Activated CD8-positive, alpha-beta memory T cell treated with anti-CD3 and anti-CD28 coated beads for 24 hours (primary cell): Measurements from ENCODE around the gene WASF3.
A peak's percentile ranks its signal among the peaks of the same experiment; 100 is the strongest.

Source experiments
- DNase-seq: peaks from one replicate; pipeline ENCODE4 v3.0.0-alpha.2; 2020

Gene WASF3

DNA sequence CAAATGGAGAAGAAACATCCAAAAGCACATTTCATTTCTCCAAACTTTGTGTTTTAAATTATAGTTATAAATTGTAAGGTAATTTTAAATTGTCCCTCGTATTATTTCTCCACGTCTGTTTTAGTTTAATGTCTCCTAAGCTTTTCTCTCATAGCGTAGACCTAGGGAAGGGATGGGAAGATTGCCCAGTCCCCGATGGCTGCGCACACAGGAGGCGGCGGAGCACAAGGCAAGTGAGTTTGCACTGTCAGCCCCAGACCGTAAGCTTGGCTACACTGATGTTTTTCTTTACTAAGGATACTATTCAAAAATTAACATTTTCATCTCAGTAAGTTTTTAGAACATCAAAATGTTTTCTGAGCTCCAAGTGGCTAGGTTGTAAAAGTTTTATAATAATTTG lies 130.8 kb downstream of the WASF3 start:
- DNase-seq: no peak

DNA sequence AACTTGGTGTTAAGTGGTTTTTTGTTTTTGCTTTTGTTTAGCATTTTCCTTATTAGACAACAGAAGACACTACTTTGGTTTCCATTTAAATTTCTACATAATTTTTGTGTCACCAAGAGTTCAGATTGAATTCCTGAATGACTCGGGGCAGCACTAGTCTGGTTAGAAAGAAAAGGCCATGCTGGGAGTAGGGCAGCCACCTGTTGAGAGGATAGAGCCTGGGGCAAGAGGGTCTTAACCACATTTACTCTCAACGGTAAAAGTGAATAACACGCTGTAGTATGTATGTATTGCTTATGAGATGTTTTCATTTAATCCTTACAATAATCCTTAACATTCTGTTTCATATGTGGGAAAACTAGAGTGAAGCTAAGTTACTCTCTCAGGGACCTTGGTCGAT lies 131.5 kb downstream of the WASF3 start:
- DNase-seq: no peak

DNA sequence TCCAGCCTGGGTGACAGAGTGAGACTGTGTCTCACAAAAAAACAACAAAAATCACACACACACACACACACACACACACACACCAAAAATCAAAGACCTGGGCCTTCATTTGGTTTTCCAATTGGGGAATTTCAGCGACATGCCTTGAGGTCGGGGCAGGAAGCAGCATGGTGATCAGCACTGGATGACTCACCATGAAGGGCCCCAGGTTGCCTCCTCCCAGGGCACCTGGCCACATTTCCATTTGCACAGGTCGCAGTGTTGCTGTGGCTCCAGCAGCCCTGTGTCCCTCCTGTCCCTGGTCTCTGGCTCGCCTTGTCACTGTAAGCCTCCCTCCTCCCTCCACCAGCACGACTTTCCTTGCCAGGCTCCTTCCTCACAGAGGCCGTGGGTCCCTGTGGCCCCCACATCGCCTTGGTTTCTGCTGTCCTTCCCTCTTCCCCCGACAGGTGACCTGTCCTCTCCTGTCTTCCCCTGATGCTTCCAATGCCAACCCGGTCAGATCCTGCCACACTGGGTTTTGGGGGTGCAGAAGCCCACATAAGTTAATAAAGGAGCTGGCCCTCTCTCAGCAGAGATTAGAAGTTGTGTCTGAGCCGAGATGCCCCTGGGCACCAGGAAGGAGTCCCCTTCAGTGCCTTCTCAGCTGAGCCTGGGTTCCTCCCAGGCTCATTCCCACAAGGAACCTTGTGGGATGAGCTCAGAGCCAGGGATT lies 136.4 kb downstream of the WASF3 start:
- peak; percentile 30 for DNase-seq

DNA sequence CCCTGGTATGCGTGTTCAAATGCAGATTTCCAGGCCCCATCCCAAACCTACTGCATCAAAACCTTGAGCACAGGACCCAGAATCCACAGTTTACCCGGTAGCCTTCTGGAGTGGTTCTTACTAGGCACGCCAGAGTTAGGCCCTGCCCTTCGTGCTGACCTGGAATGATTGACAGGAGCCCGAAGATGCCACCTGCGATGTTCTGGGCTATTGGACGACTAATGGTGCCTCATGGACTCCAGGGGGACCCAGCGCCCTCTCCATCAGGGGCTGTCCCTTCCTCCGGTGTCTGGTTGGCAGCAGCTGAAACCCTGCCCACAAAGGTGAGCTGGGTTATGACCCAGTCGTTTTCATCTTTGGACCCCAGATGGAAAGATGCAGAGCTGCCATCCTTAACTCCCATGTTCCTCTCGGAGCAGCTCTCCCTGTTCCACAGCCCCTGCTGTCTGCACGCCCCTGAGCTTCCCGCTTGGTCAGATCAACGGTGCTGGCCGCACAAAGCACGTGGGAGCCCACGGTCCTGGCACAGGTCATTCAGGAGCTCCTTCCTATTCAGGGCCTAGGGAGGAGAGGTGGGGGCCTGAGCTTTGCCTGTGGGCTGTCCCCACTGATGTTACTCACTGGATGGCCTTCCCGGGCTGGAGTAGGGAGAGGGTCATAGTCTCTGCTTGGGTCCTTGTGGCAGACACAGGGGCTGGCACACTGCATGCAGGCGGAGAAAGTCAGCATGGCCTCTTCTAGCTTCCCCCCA lies 137.3 kb downstream of the WASF3 start:
- peak; percentile 21 for DNase-seq

DNA sequence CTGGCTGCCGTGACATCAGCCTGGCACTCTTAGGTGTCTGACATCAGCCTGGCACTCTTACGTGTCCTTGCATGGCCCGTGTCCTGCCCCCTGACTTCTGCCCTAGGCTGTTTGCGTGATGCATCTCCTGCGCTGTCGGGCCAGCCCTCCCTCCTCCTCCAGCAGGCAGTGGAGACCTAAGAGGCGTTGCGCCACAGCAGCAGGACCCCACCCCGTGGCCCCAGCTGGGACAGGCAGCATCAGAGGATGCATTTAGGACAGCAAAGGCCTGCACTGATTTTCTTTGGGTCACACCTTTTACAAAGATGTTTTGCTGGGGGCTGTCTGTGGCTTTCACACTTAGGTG lies 137.8 kb downstream of the WASF3 start:
- peak; percentile 40 for DNase-seq

DNA sequence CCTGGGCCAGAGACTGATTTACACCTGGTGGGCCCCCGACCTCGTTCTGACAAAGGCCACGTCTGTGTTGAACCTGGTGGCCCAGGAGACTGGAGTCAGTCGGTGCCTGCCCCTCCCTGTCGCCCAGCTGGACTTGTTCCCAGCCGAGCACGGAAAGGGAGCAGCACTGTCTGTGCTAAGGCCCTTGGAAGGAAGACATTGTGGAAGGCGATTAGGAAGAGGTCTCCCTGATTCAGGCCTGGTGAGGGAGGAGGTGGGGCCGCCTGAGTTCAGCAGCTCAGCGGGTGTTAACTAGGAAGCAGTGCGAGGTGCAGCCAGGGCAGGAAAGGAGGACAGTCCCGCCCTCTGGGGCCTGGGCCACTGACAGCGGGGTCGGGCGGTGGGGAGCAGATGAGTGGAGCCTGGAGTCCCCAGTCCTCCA lies 138.4 kb downstream of the WASF3 start:
- peak; percentile 47 for DNase-seq

DNA sequence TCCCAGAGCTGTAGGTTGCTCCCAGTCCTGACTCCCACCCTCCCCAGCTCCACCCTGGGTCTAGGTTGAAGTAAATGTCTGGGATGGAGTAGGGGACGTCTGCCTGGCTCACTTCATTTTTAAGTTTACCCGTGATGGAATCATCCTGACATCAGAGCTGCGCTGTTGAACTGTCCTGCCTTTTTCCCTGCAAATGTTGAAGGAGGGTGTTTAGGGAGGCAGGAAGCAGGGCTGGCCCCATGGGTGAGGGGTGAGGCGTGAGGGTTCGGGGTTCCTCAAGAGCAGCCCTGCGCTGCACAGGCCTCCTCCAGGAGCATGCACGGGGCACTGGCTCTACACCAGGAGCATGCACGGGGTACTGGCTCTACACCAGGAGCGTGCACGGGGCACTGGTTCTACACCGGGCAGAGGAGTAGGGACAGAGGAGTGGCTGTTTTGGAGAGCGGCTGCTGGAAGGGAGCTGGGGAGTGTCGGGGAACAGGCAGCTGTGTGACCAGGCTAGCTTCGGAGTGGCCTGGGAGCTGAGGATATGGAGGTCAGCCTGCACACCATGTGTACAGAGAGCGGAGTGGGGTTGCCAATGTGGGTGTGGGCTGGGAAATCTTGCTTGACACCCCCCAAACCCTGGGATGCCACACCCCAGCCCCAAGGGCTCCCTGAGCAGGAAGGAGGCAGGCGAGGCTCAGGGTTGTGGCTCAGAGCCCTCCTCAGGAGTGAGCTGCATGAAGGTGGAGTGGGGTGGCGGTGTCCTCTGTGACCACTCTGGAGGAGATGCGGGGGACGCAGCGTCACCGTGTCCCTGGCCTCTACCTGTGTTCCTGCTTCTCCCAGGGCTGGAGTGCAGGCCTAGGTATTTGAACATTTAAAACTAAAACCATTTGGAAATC lies 139.8 kb downstream of the WASF3 start:
- DNase-seq: peak; percentile 51

DNA sequence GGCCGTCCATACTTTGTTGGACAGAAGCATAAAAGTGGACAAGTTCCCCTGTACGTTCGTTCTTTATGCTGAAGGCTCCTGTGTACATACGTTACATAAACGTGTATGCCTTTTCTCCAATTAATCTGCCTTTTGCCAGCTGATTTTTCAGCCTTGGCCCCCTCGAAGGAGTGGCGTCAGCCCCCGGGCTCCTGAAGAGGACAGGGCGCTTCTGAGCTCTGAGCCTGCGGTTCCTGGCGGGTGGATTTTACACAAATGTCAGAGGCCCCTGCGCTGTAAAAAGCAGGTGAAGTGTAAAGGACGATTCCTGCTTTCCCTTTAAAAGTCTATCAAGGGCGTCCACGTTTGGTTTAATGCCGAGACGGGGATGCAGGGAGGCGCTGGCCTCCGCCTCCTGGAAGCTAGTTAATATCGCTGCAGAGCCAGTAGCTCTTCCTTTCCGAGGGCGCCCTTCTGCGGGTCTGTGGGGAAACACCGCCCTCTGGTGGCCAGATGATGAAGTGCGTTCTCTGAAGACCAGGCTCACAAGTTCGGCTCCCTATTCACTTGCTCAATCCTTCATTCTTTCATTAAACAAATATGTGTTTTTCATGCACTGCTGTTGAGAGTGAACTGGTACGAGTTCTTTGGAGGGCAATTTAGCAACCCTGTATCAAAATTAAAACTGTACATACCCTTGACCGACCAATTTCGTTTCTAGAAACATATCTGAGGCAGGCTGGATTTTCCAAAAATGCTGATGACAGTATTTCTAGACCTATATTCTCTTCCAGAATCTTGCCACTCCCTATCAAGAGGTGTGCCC lies 141.1 kb downstream of the WASF3 start:
- DNase-seq: peak; percentile 94

DNA sequence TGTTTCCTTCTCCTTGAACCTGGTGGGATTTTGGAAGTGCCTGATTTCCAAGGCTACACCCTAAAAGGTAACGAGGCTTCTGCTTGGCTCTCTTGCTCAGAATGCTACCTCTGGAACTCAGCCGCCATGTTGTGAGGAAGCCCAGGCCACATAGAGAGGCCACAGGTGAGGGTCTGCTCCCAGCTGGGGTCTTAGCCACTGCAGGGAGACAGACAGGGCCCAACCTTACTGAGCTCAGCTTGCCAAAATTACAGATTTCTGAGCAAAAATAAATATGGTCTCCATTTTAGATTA lies 141.7 kb downstream of the WASF3 start:
- DNase-seq: peak; percentile 32

DNA sequence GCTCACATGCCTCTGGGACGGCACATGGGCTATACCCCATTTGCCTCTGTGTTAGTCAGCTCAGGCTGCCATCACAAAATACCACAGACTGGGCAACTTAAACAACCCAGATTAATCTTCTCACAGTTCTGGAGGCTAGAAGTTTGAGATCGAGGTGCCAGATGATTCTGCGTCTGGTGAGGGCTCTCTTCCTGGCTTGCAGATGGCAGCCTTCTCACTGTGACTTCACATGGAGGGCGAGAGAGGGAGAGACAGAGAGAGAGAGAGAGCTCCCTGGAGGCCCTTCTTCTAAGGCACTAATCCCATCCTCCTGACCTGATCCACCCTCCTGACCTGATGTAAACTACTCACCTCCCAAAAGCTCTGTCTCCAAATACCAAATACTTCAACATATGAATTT lies 148.1 kb downstream of the WASF3 start:
- no peak for DNase-seq

DNA sequence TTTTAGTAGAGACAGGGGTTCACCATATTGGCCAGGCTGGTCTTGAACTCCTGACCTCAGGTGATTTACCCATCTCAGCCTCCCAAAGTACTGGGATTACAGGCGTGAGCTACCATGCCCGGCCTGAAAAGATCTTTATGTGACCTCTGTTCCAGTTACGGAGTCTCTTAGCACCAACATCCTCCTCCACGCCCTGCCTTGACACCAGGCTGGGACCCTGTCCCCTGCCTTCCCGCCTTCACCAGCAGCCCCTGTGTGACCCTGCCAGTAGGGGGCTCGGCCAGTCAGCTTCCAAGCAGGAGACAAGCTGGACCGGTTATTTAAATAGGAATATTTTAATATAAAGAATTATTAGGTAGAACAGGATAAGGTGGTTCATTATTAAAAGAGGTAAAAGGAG lies 148.9 kb downstream of the WASF3 start:
- DNase-seq: no peak

DNA sequence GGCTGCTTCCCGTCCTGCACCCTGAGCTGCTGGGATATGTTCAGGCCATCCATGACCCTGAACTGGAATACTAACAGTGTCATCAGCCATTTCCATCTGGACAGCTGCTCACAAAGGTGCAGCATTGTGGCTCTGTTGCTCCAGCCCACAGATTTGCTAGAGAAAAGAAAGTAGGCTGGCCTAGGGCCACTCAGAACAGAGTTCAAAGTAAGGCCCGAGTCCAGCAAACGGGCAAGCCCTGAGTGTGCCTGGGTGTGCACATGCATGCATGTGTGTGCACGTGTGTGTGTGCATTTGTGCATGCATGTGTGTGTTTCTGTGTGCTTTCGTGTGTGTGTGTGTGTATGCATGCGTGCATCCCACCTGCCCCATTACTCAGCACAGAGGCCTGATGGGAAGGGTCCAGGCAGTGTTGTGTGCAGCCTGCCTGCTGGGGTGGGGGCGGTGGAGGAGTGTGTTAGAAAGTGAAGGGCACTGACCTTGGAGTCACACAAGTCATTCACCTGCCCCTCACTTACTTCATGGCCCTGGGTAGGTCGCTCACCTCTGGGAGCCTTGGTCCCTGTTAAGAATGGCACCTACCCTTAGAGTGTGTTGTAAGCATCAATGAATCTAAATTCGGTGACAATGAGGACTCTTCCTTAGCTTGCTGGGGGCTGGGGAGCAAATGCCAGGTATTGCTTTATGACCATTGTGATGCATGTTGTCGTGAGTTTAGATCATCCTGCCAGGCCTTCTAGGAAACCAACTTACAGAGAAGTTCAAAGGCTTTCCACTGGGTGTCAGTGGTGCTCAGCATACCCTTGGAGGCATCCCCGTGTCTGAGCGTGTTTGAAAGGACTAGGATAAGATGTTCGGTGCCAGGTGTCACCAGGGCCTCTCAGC lies 149.9 kb downstream of the WASF3 start:
- peak; percentile 68 for DNase-seq

DNA sequence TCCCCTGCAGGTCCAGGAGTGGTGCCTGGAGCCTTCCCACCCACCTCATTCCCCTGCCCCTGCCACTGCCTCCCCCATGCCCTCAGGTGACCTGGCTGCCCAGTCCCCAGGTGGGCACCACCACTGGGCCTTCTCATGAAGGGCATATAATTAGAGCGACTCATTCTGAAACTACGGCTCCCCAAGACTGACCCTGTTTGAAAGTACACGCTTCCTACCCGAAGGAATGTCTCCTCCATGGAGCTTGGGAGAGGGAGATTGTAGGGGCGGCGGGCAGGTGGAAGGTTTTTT lies 150.5 kb downstream of the WASF3 start:
- DNase-seq: no peak

DNA sequence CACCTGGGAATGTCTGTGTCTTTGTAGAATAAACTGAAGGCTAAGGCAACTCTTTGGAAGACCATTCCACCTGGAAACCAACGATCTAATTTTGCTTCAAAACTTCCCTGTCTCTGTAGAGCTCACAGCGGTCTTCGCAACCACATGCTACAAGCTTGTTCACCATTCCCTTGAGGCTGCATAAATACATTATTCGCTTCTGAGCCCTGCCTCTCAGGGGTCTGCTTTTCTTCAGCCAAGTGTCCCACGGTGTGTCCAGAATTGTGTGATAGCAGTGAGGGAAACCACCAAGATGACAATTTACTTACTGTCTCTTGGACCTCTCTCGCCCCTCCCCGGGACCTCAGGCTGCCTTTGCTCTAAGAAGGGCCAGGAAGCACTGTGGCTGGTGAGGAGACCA lies 152.0 kb downstream of the WASF3 start:
- no peak for DNase-seq

DNA sequence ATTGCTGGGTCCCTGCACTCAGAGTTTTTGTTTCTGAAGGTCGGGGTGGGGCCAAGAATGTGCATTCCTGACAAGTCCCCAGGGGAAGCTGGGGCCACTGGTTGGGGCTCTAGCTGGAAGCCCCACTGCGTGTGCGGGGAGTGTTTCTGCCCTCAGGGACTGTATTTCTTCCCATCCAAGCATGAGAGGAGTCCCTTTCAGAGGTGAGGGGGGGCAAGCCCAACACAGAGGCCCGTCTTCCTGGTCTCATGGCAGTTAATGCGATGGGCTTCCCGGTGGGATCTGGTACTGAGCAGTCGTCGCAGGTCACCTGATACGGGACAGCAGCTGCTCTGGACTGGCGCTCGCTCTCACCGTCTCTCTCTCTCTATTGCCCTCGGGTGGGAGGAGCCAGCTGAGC lies 152.7 kb downstream of the WASF3 start:
- DNase-seq: no peak

DNA sequence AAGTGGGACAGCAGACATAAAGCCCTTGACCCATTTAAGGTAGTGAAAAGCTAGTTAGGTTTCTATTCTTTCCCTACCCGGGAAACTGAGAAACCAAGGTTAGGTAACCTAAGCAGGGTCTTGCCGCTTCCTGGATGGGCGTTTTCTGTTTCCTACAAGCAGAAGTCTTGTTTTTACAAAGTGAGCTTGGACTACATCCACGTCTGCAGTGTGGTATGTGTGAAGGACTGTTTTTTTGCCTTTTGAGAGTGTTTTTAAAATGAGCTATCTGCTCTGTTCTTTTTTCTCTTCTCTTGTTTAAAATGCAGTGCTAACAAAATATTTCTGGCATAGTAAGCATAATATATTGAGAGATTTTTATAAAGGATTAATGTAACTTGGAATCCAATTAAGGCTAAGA lies 153.7 kb downstream of the WASF3 start:
- no peak for DNase-seq

DNA sequence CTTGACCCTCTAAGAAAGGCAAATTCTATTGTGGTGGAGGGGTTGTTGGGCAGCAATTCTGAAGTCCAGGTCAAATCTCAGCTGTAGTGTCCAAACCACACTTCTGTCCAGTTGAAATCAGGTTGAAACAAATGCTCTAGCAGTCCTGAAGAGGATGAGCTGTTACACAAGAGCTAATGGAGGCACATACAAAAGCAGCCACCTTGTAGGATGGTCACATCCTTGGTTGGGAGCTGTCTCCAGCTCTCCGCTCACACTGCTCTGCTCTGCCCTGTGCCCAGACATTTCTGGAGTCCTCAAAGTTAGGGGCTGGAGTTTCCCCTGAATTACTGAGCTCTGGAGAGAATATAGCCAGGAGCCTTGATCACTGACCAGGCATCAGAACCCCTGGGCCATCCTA lies 155.9 kb downstream of the WASF3 start:
- no peak for DNase-seq

DNA sequence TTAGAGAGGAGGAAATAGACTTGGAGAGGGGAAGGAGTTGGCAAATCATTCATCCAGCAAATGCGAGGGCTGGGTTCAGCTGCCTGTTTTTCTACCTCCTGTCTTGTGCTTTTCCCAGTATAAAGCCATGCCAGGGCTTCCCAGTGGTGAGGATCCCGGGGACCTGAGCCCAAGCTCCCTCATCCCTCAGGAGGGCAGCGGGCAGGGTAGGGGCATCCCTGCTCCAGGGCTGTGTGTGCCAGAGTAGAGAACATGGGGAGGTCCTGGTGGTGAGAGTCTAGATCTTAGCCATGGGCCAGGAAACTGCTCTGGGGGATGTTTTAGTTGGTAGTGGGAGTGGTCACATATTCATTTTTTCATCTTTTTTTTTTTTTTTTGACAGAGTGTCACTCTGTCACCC lies 159.5 kb downstream of the WASF3 start:
- peak; percentile 33 for DNase-seq

DNA sequence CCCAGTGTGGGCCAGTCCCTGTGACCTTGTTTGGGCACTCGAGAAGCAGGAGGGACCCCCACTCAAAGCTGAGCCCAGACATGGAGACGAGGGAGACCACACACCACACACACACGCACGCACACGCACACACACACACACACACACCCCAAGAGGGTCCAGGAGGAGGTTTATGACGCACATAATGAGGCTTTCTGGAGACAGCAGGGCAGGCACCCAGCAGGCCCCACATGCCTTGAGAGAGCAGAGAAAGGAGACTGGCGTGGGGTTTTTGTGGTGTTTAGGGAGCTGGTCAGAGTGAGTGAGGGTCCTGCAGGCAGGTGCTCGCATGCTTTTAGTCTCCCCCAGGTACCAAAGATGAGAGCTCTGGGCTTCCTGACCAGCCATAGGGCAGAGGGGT lies 160.7 kb downstream of the WASF3 start:
- no peak for DNase-seq

DNA sequence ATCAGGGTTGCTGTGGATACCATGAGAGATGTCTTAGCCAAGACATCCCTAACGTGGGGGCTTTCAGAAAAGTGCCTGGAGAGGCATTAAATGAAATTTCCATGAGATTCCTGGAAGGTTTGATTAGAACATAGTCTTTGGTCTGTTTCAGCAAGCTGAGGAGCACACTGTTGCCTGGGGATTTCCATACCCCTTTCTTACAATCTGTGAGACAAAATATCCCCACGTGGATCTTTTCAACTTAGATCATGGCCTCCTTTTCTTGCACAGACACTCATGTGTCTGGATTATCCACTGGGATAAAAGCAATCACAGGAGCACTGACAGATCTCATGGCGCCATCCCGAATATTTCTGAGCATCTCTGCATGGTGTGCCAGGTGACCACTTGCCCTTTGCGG lies 161.4 kb downstream of the WASF3 start:
- no peak for DNase-seq

DNA sequence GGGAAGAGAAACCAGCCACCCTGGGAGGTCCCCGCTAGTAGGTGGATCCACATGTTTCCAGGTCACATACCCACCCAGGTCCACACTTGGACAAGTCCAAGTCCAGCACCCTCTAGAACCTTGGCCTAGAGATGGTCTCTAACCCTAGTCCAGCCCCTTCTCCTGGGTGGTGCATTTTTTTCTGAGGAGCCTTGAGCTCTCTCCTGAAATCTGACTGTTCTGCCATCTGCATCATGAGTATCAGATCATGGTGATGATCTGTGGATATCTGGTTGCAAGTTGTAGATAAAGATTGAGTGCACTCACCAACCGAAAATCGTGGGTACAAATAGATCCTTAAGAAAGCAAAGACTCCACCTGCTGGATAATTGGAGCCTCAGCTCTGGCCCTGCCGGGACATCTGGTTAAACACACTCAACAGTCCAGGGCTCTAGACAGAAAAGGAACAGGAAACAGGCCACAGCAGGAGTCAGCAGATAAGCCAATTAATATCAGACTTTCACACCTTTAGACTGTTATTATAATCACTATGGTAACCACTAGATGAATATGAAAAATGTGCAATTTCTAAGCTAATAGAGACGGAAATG lies 162.0 kb downstream of the WASF3 start:
- no peak for DNase-seq
